GM18907 (cell line): Measurements from ENCODE around the gene SEPHS1.

ENCODE experiments used
- ATAC-seq: cut with Tn5 transposase; IDR thresholded peaks from one replicate; pipeline ENCODE4 v1.9.1; 2021; ENCODE audit warnings: mild to moderate bottlenecking, moderate library complexity; ENCODE audit not compliant: unreplicated experiment

Gene SEPHS1

DNA sequence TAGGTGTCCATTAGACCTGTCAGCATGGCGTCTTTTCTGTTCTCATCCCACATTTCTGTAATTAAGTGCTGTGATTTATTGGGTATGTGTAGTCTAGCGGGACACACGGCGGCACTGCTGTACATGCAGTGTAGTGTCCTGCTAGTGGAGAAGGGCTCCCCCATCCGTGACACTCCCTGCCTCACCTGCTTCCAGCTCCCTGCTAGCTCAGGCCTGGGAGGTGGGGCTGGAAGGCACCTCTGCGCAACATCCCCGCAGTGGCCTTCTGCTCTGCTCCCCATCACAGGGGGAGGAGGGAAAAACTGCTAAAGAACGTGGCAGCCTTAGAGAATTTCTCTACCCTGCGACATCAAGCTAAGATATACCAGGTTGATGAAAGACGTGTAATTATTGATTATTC is 19.5 kb downstream of the SEPHS1 start:
- ATAC-seq = no peak

DNA sequence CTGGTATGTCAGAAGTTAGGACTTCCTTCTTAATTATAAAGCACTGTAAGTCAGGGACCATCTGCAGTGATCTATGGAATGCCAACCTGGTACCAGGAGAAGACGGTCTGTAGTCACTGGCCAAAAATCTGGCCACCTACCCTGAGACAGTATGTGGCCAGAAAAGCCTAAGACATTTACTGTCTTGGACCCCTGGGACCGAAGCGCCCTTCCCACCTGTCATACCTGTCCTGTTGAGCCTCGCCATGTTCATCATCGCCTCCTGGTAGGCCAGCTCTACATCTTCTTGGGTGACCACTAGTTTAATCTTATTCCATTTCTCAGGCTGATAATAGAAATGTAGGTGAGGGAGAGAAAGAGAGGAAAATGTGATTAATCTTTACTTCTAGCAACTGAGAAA is 20.0 kb downstream of the SEPHS1 start:
- ATAC-seq = no peak

DNA sequence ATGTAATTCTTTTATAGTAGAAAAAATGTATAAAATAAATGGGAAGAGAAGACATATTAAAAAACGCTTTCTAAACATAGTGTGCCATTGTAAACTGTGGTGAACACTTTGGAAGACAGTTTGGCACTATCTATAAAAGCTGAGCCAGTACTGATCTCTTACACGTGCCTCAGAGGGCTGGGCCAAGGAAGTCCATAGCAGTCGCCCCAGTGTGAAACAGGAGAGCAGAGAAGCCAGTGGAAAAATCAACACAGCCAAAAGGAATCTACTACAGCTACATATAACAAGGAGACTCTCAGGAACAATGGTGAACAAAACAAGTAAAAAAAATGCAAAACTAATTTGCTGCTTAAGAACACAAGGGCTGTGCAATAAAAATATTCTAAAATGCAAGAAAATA is 20.6 kb downstream of the SEPHS1 start:
- no peak for ATAC-seq

DNA sequence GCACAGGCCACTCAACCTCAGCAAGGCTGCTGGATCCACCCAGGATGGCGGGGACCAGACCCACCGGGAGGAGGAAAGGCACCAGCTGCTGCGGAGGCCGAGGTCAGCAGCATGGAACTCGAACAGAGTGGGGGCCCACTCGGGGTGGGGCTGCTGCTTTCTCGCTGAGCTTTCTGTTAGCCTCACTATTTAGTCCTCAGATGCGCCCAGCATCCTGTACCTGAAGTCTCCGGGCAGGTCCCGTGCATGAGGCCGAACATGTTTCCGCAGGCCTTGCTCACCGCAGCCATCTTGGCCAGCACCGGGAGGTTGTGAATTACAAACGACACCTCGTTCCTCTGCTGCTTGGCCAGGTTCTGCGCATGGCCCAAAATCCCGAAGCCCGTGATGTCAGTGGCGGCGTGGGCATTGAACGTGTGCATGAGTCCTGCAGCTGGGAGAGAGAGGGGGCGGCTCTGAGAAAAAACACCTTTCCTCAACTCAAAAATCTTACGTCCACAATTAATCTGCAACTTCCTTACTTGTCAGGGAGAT is 25.4 kb downstream of the SEPHS1 start:
- ATAC-seq = no peak

DNA sequence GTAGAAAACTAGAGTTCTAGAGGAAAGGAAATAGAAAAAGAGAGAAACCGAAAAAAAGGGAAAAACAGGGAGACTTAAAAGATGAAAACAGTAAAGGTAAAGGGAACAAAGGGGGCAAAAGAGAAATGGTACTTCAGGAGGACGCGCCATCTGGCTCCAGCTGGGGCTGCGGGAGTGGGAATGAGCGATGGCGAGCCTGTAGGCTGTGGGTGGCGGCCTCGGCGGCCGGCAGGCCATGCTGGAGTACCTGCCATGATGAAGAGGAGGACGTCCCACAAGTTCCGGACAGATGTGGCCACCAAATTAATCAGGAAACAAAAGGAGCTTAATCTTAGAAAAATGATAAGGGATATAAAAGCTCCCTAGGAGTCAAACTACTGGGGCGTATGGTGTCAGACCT is 26.5 kb downstream of the SEPHS1 start:
- ATAC-seq = no peak

DNA sequence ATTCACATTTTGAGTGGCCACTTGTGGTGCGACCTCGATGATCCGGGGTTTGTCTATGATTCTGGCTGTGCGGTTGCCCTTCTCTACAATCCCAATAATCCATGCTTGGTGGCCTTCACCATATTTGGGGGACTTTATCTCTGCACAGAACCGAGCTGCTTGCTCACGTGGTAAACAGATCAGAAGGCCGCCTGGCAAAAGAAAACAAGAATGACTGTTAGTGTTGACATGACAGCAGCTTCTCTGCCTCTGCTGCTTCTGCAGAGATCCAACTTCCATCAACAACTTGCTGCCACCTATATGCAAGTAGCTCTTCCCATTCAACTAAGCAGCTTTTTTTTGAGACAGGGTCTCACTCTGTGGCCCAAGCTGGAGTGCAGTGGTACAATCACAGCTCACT is 28.9 kb downstream of the SEPHS1 start:
- ATAC-seq = no peak

DNA sequence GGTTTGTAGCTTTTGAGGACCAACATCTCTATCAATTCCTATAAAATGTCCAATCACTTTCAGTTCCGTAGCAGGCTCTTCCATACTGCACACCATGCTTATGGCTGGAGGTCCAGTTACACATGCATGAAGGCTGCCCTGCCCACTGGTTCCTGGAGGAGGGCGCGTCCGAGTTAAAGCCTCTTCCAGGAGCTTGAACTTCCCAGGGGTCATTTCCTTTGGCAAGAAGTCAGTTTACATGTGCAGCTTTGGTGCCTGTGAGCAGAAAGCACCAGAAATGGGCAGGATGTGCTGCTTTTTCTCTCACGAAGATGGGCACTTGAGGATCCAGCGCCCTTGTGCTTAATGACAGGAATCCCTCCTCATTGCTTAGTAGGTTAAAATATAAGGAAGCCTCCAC is 30.6 kb downstream of the SEPHS1 start:
- ATAC-seq = no peak

DNA sequence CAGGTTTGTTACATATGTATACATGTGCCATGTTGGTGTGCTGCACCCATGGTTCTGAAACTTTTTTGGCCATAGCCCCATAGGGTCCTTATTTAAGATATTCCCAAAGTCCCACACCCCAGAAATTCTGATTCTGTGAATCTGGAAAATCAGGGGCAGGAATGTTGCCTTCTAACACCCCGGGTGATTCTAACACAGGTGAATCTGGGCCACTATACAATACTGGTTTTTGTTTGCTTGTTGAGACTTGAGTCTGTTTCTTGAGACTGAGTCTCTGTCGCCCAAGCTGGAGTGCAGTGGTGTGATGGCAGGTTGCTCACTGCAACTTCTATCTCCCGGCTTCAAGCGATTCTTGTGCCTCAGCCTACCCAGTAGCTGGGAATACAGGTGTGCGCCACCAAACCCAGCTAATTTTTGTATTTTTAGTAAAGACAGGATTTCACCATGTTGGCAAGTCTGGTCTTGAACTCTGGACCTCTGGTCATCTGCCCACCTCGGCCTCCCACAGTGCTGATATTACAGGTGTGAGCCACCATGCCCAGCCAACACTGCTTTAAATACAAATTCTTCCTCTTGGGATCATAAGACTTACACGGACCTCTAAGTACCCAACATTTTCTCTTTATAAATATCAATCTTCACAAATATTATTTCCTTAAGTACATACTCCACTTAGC is 31.3 kb downstream of the SEPHS1 start:
- no peak for ATAC-seq

DNA sequence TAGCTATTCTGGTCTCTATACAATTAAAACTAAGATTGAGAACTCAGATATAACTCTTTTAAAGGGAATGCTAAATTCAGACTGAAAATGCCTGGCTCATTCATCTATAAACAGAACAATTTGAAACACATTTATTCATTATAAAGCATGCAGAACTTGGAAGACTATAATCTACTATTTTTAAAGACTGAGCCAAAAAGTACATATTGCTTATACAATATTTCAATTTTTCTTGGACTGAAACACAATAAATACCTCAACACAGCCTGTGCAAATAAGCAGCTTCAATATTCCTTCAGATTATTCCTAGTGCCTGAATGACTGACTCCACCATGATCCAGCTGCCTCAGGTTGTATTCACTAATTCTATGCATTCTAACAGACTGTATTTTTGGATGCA is 32.7 kb downstream of the SEPHS1 start:
- ATAC-seq = no peak

DNA sequence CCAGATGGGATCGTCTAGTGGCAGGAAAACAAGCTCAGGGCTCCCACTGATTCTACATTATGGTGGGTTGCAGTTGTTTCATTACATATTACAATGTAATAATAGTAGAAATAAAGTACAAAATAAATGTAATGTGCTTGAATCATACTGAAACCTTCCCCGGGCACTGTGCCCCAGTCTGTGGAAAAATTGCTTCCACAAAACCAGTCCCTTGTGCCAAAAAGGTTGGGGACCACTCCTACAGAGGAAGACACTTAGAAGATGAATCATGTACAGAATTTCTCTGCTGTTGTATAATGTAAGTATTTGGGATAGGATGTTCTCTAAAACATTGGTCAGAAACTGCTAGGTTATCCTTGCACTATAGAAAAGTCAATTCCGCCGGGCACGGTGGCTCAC is 36.9 kb downstream of the SEPHS1 start:
- no peak for ATAC-seq

DNA sequence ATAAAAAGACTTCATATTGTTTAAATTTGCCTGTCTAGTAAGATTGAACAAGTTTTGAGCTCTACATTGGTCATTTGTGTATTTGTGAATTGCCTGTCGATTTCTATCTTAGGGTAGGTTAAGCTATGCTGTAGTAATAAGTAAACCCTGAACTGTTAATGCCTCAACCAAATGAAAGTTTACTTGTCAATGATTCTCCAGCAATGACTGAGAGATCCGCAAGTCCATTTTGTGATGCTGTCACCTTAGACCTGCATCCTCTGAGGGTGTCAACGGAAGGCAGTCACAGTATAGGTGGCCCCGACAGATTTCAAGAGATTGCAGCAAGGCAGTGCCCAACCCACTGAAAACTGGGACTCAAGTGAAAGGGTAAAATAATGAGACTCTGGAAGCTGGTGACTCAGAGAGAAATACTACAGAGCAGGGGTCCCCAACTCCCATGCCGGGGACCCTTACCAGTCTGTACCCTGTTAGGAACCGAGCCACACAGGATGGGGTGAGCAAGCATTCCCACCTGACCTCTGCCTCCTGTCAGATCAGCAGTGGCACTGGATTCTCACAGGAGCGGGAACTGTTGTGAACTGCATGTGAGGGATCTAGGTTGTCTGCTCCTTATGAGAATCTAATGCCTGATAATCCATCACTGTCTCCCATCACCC is 37.4 kb downstream of the SEPHS1 start:
- peak; percentile 71 for ATAC-seq

DNA sequence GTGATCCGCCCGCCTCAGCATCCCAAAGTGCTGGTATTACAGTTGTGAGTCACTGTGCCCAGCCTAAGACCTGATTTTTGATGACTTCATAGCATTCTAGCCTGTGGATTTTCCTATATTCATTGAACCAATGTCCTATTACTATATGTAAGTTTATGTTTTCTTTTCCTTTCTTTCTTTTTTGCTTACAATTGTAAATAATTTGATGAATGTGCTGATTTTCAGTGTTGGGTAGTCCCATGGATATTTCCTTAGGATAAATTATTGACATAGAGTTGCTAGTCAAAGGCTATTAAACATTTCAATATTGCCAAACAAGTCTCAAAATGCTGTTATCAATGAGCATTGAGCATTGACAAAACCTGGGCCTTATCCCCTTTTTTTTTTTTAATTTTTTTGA is 38.3 kb downstream of the SEPHS1 start:
- no peak for ATAC-seq

DNA sequence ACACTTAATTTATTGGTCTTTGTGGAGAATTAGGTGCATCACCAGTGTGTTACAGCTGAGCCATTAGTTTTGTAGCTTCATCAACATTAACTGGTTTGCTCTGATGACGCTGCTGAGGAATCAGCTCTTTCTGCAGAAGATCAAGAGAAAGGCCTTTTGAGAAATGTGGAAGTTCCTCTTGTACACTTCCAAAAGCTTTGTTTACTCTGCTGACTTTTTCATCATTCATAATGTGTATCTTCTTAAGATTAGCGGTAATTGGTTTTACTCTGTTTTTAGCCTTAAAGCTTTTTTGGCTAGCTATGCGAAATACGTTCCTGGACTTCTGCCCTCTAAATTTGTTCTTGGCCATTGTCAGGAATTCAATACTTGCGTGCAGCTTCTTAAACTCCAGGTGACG is 40.0 kb downstream of the SEPHS1 start:
- ATAC-seq = no peak

DNA sequence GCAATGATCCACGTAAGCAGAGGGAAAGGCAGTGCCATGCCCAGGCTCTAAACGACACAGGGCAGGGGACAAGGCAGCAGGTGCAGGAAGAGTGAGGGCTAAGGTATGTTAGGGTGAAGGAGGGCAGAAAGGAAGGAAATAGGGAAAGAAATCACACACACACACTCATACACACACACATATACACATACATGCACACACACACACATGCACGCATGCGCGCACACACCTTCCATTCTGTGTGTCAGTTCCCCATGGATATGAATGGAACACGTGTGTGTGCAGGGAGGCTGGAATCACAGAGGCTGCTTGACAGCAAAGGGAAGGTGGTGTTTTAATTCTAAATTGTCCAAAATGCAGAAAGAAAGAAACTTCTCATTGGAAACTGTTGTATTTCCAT is 42.0 kb downstream of the SEPHS1 start:
- ATAC-seq = no peak

DNA sequence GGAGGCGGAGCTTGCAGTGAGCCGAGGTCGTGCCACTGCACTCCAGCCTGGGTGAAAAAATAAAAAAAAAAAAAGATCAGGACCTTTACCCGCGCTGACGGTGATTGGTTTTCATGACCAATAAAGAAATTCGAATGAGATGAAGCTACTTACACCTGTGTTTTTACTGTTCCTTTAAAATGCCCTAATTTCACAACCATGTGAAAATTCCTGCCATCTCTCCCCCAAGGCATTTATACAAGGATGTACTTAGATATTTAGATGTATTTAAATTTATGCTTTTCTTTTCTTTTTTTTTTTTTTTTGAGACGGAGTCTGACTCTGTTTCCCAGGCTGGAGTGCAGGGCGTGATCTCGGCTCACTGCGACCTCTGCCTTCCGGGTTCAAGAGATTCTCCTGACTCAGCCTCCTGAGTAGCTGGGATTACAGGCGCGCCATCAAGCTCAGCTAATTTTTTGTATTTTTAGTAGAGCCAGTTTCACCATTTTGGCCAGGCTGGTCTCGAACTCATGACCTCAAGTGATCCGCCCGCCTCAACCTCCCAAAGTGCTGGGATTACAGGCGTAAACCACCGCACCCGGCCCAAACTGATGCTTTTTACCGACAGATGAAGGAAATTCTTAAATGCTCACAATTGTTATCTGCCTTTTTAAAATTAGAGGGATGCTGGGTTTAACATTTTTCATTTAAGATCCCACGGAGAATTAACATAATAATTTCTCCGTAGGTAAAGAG is 45.1 kb downstream of the SEPHS1 start:
- ATAC-seq = no peak

DNA sequence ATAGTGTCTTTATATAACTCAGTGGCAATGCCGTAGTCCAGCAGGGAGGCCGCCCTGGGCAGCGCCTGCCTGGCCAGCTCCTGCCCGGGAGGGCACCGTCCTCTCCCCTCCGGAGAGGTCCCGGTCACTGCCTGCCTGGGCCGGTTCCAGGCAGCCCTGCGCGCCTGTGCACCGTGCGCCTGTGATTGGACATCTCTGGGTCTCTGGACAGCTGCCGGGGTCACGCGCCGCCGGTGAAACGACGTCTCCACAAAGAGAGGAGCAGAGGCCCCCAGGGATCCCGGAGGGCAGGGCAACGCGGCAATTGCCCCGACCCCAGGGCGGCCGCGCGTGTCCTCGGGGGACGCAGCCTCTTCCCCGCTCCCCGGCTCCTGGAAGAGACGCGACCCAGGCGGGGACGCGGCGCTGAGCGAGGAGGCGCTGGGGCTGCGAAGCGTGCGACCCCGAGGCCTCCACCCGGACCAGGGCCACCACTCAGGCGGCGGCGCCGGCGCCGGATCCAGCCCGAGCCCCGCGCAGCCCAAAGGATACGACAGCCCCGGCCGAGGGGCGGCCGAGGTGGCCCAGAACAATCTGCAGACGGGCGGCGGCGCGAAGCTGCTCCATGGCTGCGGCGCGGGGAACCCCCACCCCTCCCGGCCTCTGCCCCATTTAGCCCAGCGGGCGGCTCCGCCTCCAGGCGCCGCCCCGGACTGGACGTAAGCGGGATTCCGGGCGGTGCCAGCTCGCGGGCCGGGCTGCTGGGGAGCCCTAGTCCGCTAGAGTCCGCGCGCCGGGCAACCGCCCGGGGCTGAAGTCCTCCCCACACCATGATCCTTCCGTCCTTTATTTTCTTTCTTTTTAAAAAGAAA is 48.4 kb downstream of the SEPHS1 start, which contains the start of gene PHYH:
Gene PHYH, minus strand, starts transcription at position 628 of the 851 bp plus-strand sequence. Its CDS starts 22 bp downstream, at position 606.
- ATAC-seq = peak; percentile 71

DNA sequence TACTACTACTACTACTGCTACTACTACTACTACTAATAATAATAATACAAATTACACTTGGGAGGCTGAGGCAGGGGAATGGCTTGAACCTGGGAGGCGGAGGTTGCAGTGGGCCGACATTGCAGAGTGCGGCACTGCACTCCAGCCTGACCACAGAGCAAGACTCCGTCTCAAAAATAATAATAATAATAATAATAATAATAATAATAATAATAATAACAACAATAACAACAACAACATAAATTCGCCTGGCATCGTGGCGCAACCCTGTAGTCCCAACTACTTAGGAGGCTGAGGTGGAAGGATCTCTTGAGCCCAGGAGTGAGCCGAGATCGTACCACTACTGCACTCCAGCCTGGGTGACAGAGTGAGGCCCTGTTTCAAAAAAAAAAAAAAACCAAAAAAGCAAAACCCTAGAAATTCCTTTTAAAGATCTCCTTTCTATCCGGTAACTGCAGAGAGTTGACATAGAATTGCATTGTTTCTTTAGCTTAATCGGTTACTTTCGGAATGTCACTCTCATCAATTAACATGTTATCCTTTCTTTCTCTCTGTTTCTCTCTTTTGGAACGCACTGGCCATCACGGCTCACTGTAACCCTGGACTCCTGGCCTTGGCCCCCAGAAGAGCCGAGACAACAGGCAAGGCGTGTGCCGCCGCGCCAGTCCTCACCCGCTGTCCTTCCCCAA is 49.2 kb downstream of the SEPHS1 start:
- no peak for ATAC-seq

DNA sequence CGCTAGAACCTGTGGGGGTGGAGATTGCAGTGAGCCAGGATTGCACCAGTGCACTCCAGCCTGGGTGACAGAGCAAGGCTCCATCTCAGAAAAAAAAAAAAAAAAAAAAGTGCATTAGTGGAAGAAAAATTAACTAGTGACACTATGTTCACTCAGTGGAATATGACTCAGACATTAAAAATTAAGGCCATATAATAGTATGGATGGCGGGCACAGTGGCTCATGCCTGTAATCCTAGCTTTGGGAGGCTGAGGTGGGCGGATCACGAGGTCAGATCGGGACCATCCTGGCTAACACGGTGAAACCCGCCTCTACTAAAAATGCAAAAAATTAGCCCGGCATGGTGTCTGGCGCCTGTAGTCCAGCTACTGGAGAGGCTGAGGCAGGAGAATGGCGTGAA is 51.6 kb downstream of the SEPHS1 start:
- no peak for ATAC-seq

DNA sequence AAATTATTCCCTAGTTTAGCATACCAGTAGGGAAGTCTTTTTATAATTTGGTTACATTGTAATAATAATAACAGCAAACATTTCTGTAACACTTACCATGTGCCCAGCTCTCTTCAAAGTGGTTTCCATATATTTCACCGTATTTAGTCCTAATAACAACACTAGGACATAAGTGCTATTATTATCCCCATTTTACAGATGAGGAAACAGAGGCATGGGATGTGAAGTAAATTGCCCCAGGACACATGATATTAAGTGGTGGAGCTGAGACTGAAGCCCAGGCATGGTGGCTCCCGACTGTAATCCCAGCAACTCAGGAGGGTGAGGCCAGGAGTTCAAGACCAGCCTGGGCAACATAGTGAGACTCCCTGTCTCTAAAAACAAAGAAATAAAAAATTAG is 53.3 kb downstream of the SEPHS1 start:
- ATAC-seq = no peak
